H1 (cell line): ENCODE measurements around the gene LDLR. TPM values are rescaled to one million over a fixed set of nuclear protein-coding genes. Genes with fewer than 3 reads are reported as not detected.

ENCODE experiments used
- ASH2L ChIP-seq: fragments of 200-600, 300-600 bp; sonication (generic); IDR thresholded peaks from one replicate; pipeline ENCODE4 v1.7.1; 2017; ENCODE audit warnings: low read length
- CHD2 ChIP-seq: IDR thresholded peaks from 2 replicates; pipeline ENCODE4 v1.6.1; 2012; ENCODE audit warnings: low read length, improper control_type of control experiment
- CTBP2 ChIP-seq: IDR thresholded peaks from 2 replicates; pipeline ENCODE4 v1.7.0; 2011; ENCODE audit warnings: borderline replicate concordance, mild to moderate bottlenecking, moderate library complexity, mixed read lengths, low read length; ENCODE audit not compliant: insufficient read depth, insufficient read length
- EZH2 ChIP-seq: fragments of 200-600 bp; sonication (generic); IDR thresholded peaks from 2 replicates; pipeline ENCODE4 v1.7.1; 2012; ENCODE audit warnings: low read depth, mild to moderate bottlenecking, moderate library complexity, low read length, inconsistent platforms; ENCODE audit not compliant: severe bottlenecking
- GABPA ChIP-seq: IDR thresholded peaks from 2 replicates; pipeline ENCODE4 v1.6.1; 2011; ENCODE audit warnings: mild to moderate bottlenecking, low read length, moderate library complexity, borderline replicate concordance; ENCODE audit not compliant: insufficient read depth
- NRF1 ChIP-seq: IDR thresholded peaks from 2 replicates; pipeline ENCODE4 v1.6.1; 2011; ENCODE audit warnings: mild to moderate bottlenecking, low read depth, low read length, improper control_type of control experiment
- RAD21 ChIP-seq, 2 experiments: IDR thresholded peaks in 1 of 2; conservative IDR thresholded peaks in 1 of 2; 2 replicates each; pipeline ENCODE4 v1.6.1; 2011; ENCODE audit warnings: low read depth in 2 of 2, low read length in 2 of 2, improper control_type of control experiment in 1 of 2, inconsistent platforms in 1 of 2, mild to moderate bottlenecking in 1 of 2, moderate library complexity in 1 of 2
- SRF ChIP-seq: IDR thresholded peaks from 2 replicates; pipeline ENCODE4 v1.6.1; 2011; ENCODE audit warnings: mild to moderate bottlenecking, low read depth, low read length, moderate library complexity
- SUZ12 ChIP-seq: fragments of 200-600 bp; sonication (generic); IDR thresholded peaks from 2 replicates; pipeline ENCODE4 v1.6.1; 2012; ENCODE audit warnings: mild to moderate bottlenecking, inconsistent platforms, low read length, moderate library complexity, mixed read lengths
- polyA plus RNA-seq, 7 experiments: library from polyadenylated mRNA; depleted of rRNA in 3 of 7; stranded (reverse) in 5 of 7; unstranded in 2 of 7; fragments of >200 nt in 5 of 7; fragments of 200-250 nt in 2 of 7; gene quantifications; 1 replicate in 5 of 7; 2 replicates in 1 of 7; 4 replicates in 1 of 7; pipeline versions ENCODE4 v1.2.1 to v1.2.3, GENCODE V29; 2011 to 2013; ENCODE audit warnings: missing spikeins in 2 of 7, mixed read lengths in 2 of 7
- total RNA-seq: library from RNA; stranded (reverse); fragmentation: NEBNext Ultra II Directional; extraction: Animal tissue kit (Norgen Biotek cat#: 25700); gene quantifications from 2 replicates; pipeline ENCODE4 v1.2.1, GENCODE V29; 2021

The LDLR gene
- total and polyA plus RNA-seq, 2 of the 8 experiments (the other 6 are each of a cell fraction or from before 2014, with no cell fraction given): 70.1 to 118 TPM

GRCh38 chr19:11066326-11066725 is 22.9 kb upstream of the LDLR start (continued):
- TF ChIP-seq EZH2 (no peak), SUZ12 (no peak), RAD21 (IDR thresholded peaks at IDR 0.05 in 1 of 2, conservative IDR thresholded peaks at IDR 0.05 in 1 of 2; ENCODE audit: low read depth in 2 of 2, low read length in 2 of 2) (no peak), SRF (no peak), CTBP2 (no peak), NRF1 (no peak), ASH2L (no peak), CHD2 (no peak), GABPA (no peak)
